AG10803 (cell line): ENCODE measurements around the gene ATXN1L.
"Not testable (repeated sequence)": the region's sequence is repeated elsewhere in the genome, so short reads cannot be mapped to it uniquely, and the experiment has no call there.

Experiments used
- DNase-seq: peaks from one replicate; pipeline ENCODE4 v3.0.0; 2010; ENCODE audit warnings: low read depth
- H3K4me3 ChIP-seq: 2 replicates; pipeline ENCODE4 v1.5.1; 2011; ENCODE audit warnings: mild to moderate bottlenecking, low read length, control low read depth
- TF ChIP-seq, protein P1 (sequence below): conservative IDR thresholded peaks from 2 replicates; pipeline ENCODE4 v1.5.1; 2011; ENCODE audit warnings: mild to moderate bottlenecking, low read length, control low read depth, inconsistent platforms

Gene ATXN1L, protein sequence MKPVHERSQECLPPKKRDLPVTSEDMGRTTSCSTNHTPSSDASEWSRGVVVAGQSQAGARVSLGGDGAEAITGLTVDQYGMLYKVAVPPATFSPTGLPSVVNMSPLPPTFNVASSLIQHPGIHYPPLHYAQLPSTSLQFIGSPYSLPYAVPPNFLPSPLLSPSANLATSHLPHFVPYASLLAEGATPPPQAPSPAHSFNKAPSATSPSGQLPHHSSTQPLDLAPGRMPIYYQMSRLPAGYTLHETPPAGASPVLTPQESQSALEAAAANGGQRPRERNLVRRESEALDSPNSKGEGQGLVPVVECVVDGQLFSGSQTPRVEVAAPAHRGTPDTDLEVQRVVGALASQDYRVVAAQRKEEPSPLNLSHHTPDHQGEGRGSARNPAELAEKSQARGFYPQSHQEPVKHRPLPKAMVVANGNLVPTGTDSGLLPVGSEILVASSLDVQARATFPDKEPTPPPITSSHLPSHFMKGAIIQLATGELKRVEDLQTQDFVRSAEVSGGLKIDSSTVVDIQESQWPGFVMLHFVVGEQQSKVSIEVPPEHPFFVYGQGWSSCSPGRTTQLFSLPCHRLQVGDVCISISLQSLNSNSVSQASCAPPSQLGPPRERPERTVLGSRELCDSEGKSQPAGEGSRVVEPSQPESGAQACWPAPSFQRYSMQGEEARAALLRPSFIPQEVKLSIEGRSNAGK

DNA sequence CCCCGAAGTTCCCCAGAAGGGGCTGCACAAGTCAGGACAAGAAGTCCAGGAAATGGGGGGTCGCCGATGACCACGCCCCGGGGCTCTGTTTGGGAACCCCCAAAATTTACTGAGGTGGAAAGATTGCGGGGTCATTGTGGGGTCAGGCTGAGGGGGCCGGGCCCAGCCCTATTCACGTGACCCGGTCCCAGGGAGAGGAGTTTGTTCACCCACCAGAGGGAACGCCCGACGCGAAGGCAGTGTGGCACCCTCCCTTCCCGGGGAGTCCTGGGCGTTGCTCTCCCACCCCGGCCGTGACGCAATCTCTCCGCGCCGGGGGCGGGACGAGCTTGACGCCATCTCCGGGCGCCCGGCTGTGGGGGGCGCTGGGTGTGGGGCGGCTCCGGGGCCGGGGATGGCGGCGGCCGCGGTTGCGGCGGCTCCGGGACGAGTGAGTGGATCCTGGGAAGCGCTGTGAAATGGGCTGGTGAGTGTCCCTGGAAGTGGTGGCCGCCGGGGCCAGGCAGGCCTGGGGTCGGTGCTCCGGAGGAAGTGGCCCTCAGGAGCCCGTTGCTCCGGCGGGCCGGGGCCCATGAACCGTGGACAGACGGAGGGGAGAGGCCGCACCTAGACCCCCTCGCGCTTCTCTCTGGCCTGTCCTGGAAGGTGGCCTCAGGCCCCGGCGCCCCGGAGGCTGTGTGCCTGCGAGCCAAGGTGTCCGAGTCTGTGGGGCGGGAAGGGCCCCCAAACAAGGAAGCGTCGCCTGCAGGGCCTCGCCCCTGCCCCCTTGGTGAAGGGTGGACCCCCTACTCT, at the start of gene ATXN1L:
ATXN1L (plus strand) TSS at position 338 of the 792 bp plus-strand sequence. CDS start 3,765 bp downstream, outside the sequence.
- TF ChIP-seq, protein P1, sequence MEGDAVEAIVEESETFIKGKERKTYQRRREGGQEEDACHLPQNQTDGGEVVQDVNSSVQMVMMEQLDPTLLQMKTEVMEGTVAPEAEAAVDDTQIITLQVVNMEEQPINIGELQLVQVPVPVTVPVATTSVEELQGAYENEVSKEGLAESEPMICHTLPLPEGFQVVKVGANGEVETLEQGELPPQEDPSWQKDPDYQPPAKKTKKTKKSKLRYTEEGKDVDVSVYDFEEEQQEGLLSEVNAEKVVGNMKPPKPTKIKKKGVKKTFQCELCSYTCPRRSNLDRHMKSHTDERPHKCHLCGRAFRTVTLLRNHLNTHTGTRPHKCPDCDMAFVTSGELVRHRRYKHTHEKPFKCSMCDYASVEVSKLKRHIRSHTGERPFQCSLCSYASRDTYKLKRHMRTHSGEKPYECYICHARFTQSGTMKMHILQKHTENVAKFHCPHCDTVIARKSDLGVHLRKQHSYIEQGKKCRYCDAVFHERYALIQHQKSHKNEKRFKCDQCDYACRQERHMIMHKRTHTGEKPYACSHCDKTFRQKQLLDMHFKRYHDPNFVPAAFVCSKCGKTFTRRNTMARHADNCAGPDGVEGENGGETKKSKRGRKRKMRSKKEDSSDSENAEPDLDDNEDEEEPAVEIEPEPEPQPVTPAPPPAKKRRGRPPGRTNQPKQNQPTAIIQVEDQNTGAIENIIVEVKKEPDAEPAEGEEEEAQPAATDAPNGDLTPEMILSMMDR, result no peak
- peak; percentile 93 for DNase-seq
- H3K4me3 ChIP-seq, result peak within 1 kb of the TSS; percentile 94

DNA sequence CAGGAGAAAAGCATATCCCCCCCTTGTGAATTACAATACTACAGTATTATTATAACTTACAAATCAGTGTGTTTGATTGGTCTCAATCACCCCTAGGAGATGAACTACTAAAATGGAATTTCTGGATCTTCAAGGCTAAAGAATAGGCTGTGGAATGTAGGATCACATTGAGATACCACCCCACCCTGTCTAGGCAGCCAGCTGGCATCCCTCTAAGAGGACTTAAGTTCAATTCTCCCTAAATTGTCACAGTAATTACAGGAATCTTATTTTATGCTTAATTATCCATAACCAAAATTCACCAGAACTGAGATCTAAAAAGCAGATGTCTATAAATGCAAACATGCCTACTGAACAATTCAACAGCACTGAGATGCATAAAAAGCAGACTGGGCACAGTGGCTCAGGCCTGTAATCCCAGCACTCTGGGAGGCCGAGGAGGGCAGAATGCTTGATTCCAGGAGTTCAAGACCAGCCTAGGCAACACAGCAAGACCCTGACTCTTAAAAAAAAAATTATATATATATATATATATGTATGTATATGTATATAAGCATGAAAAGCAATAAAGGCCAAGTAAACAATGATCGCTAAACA, 49.2 kb upstream of the ATXN1L start:
- TF ChIP-seq, protein P1, result no peak
- DNase-seq, result peak; percentile 27
- no peak overlapping the region for H3K4me3 ChIP-seq

DNA sequence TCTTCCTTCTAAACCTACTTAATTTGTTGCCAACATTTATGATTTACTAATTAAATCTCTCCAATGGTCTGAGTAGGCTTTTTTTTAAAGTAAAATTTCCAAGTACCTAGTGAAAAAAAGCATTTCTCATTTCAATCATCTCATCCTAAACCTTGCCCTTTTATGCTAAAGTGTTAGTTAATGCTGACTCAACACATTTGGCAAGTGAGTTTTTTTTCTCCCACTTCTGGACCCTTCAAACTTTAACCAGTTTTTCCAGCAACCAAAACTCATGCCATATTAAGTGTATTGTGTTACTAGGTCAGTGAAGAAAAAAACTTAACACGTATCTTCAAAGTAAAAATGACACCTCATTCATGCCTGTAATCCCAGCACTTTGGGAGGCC, 42.5 kb upstream of the ATXN1L start:
- TF ChIP-seq, protein P1, result no peak
- DNase-seq, result no peak
- no peak overlapping the region for H3K4me3 ChIP-seq

DNA sequence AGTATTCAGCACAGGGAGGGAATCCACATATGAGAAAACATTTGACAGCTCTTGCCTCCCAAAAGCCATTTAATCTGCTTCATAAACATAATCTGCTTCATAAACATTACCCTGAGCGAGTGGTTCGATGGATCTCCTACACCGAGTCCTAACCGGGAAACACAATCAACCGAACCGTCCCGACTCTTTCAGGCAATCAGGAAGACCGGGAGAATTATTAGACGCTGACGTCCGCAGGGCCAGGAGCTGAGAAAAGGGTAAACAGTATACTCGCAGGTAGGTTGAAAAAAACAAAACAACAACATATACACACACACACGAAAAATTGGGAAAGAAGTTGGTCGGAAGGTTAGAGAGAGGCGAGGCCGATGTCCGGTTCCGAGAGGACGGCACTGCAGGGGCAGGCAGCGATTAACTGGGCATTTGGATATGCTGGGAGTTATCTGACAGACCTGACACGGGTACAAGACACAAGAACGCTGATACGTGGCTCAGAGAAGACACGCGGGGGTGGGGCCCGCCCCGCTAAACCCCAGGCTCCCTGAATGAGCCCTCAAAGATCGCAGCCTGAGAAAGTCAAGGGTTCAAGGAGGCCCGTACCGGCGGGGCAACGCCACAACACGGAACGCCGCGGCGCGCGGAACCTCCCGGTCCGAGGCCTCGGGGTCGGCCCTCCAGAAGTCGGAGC, 37.7 kb upstream of the ATXN1L start:
- TF ChIP-seq, protein P1, result no peak
- peak overlapping the region; percentile 74 for H3K4me3 ChIP-seq
- peak; percentile 38 for DNase-seq

DNA sequence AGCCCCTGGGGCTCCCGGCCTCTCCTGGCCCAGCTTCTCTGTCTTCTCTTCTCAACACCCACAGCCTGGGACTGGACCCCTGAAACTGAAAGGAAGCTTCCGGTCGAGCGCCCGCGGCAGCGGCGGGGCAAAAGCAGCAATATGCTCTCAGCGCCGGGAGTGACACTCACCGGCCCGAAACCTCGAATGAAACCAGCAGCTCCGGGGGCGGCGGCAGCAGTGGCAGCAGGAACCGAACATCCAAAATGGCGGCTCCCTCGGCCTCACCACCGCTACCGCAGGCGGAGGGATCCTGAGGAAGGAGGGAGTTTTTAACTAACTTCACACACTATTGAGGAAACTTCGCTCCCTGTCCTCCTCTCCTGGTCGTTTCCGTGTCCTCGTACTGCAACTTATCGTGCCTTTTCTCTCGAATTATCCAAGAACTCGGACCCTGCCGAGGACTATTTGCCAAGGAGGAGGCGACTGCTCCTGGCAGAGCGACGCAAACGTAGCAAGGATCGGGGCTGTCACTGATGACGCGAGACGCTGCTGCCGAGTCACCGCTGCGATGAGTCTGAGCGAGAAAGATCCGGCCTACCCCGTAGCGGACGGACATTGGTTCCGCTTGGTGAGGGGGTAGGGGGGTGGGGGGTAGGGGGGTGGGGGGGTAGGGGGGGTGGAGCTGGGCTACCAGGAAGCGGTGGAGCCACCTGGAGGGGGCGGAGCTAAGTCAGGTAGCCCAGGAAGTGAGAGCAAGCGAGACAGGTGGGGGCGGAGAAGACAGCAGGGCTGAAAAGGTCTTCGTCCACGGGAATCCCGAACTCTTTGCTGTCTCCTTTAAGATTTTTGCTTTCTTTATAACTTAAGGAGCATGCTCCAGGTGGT, 37.0 kb upstream of the ATXN1L start, which contains the start of gene AP1G1:
AP1G1 (minus strand) TSS at position 242 of the 867 bp plus-strand sequence. CDS start 19,355 bp downstream, outside the sequence.
- H3K4me3 ChIP-seq, result peak within 1 kb of the TSS; percentile 74
- DNase-seq, result peak; percentile 99
- TF ChIP-seq, protein P1, result no peak

DNA sequence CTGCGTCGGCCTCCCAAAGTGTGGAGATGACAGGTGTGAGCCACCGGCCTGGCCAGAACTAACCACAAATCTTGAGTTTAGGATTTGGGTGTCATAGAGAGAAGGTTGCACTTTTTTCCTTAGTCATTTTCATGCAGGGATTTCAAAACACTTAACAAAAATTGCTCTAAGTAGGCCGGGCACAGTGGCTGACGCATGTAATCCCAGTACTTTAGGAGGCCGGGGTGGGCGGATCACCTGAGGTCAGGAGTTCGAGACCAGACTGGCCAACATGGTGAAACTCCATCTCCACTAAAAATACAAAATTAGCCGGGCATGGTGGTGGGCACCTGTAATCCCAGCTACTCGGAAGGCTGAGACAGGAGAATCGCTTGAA, 35.6 kb upstream of the ATXN1L start:
- not testable (repeated sequence) for H3K4me3 ChIP-seq, DNase-seq
